ENCODE results near the gene PSD4.
A peak's percentile ranks its signal among the peaks of the same experiment; 100 is the strongest.

Gene PSD4

DNA sequence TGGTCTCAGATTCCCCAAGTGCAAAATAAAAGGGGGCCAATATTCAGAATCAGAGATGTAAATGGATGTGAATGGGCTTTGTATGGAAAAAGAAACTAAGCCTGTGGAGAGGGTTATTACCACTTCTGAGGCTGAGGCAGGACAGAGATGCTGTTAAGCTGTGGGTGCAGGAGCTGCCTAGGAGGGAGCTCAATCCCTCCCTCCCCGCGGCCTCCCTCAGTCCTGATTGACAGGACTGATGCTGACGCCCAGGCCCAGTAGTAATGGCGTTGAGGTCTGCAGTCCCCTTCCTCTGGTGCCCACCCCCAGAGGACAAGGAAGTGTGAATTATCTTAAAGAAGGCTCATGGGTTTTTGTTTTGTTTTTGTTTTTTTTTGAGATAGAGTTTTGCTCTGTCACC is 40.4 kb downstream of the PSD4 start:
- peak overlapping the region in 2 of 21 experiments; percentile 16 to 88 for H3K27ac ChIP-seq

DNA sequence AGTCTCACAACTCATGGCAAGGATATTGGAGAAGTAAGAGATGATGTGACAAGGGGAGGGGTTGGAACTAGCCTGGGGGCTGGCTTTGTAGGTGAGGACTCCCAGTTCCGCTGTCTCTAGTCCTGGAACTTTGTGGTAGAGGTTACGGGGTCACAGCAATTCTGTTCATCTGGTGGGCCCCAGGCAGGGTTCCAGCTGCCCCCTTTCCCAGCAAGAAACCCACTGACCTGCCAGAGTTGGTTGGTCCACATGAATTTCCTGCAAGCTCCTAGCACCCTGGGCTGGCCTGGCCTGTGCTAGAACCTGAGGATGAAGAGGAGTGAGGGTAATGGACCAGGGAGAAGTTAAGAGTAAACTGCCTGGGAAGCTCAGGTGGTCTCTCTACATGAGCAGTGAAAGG is 41.3 kb downstream of the PSD4 start:
- no peak overlapping the region for H3K4me3 ChIP-seq
- peak overlapping the region in 1 of 21 experiments; percentile 2 for H3K27ac ChIP-seq

More for the DNA sequence above, 40.4 kb downstream of the PSD4 start:
- H3K4me3 ChIP-seq, result no peak overlapping the region

- Histone ChIP-seq H3K27ac (peak overlapping the region in 1 of 21 experiments; percentile 73), H3K4me3 (no peak overlapping the region)
These were observed 42.5 kb downstream of the PSD4 start for GRCh38 chr2:113216321-113216720.

- Histone ChIP-seq H3K27ac (peak overlapping the region in 8 of 21 experiments; percentile 14 to 73 (median 33)), H3K4me3 (no peak overlapping the region)
These were observed 43.2 kb downstream of the PSD4 start for GRCh38 chr2:113216891-113217454.

- Histone ChIP-seq H3K27ac (peak overlapping the region in 15 of 21 experiments; percentile 8 to 73 (median 35)), H3K4me3 (no peak overlapping the region)
These were observed 43.9 kb downstream of the PSD4 start for GRCh38 chr2:113217455-113218282.

GRCh38 chr2:113218283-113219091 is 44.7 kb downstream of the PSD4 start:
- Histone ChIP-seq H3K4me3 (no peak overlapping the region), H3K27ac (peak overlapping the region in 12 of 21 experiments; percentile 8 to 73 (median 44))

- no peak overlapping the region for H3K4me3 ChIP-seq
These were observed 45.3 kb downstream of the PSD4 start for GRCh38 chr2:113219092-113219441.

DNA sequence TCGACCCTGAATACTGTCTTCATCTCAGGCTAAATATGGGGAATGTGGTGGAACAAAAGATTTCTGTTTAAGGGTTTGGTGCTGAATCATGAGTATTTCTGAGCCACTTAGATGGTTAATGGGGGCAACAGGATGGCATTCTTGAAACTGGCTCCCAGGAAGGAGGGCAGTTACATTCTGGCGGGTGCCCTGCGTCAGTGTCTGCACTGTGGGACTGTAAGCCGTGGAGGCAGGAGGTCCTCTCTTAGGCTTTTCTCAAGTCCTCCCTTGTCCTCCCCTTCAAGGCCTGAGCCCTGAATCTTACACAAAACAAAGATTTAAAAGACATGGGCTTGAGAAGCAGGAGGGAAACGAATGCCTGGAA is 45.7 kb downstream of the PSD4 start:
- H3K4me3 ChIP-seq, result no peak overlapping the region
- H3K27ac ChIP-seq, result peak overlapping the region in 4 of 21 experiments; percentile 18 to 40 (median 32)

More at GRCh38 chr2:113219092-113219441, 45.3 kb downstream of the PSD4 start:
- H3K27ac ChIP-seq, result peak overlapping the region in 5 of 21 experiments; percentile 18 to 40 (median 25)

DNA sequence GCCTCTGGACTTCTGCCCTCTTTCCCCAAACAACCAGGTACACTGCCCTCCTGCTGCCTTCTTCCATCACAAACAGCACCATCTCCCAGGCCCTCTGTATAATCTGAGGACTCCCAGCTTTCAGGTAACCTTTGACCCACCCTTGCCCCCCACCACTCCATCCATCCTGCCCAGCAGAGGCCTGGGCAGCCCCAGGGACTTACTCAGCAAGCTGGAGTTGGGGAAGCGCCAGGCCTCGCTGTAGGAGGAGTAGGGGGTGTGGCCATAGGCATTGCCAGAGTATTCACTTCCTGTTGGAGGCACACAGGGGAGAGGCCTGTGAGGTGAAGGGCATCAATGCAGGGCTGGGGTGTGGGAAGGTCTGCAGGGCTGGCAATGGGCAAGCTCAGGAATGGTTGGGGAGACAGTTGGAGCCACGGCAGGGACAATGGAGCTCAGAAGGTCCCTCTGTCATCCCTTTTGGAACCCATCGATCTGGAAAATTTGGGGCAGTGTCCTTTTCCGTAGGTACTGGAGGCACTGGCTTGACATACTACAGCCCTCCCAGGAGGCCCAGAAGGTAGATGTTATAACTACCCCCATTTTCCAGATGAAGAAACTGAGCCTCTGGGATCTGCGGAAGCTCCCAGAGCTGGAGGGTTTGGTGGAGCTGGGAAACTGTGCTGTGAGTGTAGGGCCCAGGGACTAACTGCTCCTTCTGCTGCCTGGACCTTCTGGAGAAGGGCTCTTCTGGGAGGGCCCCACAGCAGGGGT is 46.3 kb downstream of the PSD4 start:
- Histone ChIP-seq H3K4me3 (no peak overlapping the region), H3K27ac (peak overlapping the region in 3 of 21 experiments; percentile 23 to 40 (median 40))

DNA sequence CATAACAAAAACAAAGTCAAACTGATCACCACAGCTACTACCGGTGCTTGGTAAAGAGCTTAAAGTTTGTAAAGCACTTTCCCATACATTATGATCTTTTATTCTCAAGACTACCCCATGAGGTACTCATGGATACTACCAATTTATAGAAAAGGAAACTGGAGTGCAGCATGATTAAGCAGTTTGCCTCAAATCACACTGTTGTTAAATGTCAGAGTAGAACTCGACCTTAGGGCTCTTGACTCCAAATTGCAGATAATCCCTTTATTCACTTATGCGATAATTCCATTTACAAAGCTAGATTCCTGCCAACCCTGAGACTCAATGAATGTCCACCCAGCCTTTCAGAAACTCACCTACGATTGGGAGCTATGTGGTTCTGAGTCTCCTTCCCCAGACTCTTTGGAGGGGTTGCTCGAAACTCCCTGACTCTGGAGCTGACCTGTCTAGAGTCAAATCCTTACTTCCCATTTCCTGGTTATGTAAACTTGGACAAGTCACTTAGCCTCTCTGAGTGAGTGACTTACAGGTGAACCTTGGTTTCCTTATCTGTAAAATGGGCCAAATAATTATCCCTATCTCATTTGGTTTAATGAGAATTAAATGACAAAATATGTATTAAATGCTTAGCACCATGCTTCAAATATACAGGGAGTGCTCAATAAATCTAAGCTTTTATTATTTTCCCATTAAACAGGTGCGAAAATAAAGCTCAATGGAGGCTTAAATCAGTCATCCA is 47.4 kb downstream of the PSD4 start:
- H3K4me3 ChIP-seq, result no peak overlapping the region
- H3K27ac ChIP-seq, result peak overlapping the region in 2 of 21 experiments; percentile 8 to 36

DNA sequence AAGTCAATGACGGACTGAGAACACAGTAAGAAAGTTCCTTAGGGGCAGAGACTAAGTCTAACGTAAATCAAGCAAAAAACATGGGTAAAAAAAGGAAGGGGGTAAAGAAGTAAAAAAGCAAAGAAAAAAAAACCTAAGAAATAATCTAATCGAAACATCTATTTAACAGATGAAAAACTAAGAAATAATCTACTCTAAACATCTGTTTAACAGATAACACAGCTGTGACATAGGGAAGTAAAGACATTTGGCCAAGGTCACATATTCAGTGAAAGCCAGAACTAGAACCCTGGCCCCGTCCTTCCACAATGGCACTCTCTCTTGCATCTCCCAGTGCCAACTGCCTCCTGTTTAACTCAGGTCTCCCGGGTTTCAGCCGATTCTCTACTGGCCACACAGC is 48.1 kb downstream of the PSD4 start:
- no peak overlapping the region for H3K27ac ChIP-seq

GRCh38 chr2:113223813-113224212 is 50.0 kb downstream of the PSD4 start:
- H3K4me3 ChIP-seq, result no peak overlapping the region
- H3K27ac ChIP-seq, result no peak overlapping the region

More for the DNA sequence above, 48.1 kb downstream of the PSD4 start:
- no peak overlapping the region for H3K4me3 ChIP-seq

DNA sequence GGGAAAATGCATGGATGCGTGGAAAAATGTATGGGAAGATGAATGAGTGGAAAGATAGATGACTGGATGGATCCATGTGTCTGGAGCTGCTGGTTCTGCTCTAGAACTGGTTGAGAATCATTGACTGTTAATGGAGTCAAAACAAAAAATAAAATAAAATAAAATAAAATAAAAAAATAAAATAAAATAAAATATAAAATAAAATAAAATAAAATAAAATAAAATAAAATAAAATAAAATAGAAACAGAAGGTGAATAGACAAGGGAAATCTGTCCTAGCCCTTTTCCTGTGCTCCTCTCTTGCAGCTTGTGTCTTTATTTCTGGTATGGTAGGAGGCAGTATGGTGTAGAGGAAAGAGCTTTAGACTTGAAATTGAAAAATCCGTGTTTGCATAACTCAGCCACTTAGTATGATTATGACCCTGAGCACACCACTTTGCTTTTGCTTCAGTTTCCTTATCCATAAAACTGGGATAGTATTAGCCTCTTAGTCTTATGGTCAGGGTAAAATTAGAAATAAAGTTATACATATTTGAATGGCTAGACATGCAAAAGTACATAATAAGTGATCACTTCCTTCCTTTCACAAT is 51.0 kb downstream of the PSD4 start:
- Histone ChIP-seq H3K27ac (no peak overlapping the region), H3K4me3 (no peak overlapping the region)

GRCh38 chr2:113225263-113226259 is 51.8 kb downstream of the PSD4 start:
- Histone ChIP-seq H3K27ac (no peak overlapping the region), H3K4me3 (no peak overlapping the region)

GRCh38 chr2:113226462-113226861 is 52.7 kb downstream of the PSD4 start:
- no peak overlapping the region for H3K27ac ChIP-seq

DNA sequence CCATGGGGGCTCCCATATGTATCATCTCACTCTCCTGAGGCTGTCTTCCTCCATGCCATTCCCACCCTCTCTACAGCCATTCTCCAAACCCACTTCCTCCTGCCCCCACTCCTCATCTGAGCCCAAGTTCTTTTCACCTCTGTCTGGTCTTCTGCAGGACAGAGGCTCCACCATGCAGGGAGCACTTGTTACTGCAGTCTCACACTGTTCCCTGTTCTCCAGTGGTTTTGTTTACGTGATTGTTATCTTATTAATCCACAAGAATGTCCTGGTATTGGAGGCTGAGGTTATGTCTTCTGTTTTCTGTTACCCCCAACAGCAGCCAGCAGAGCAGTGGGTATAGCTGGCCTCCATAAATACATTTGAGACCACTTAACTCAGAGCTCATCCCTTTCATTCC is 53.5 kb downstream of the PSD4 start:
- Histone ChIP-seq H3K27ac (no peak overlapping the region), H3K4me3 (no peak overlapping the region)

More at GRCh38 chr2:113226462-113226861, 52.7 kb downstream of the PSD4 start:
- no peak overlapping the region for H3K4me3 ChIP-seq

DNA sequence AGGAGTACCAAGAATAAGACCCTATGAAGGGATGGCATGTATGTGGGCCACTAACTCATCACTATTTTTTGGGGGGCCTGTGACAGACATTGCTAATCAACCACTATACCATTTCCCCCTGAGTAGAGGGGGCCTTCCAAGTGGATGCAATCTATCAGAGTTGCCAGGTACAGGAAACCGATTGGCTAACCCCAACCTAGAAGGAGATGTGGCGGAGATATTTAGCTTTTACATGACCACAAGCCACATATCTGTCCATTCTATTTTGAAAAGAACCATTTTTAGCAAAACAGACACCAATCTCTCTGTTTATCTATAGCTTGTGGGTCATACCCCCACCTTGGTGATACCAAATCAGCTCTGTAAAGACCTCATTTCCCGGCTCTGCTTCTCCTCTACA is 53.9 kb downstream of the PSD4 start:
- Histone ChIP-seq H3K27ac (no peak overlapping the region), H3K4me3 (no peak overlapping the region)
